Astrocyte (in vitro differentiated cells and primary cell): ENCODE data around the gene RHBDL3.

Experiments used
- EZH2 ChIP-seq: IDR thresholded peaks from 2 replicates; pipeline ENCODE4 v1.6.1; 2012; ENCODE audit warnings: mild to moderate bottlenecking, low read length, inconsistent platforms; ENCODE audit not compliant: insufficient read depth
- TF ChIP-seq, protein P1 (sequence below): IDR thresholded peaks from 2 replicates; pipeline ENCODE4 v1.5.1; 2011; ENCODE audit warnings: low read depth, mild to moderate bottlenecking, inconsistent platforms, low read length, moderate library complexity; ENCODE audit not compliant: insufficient read depth

DNA sequence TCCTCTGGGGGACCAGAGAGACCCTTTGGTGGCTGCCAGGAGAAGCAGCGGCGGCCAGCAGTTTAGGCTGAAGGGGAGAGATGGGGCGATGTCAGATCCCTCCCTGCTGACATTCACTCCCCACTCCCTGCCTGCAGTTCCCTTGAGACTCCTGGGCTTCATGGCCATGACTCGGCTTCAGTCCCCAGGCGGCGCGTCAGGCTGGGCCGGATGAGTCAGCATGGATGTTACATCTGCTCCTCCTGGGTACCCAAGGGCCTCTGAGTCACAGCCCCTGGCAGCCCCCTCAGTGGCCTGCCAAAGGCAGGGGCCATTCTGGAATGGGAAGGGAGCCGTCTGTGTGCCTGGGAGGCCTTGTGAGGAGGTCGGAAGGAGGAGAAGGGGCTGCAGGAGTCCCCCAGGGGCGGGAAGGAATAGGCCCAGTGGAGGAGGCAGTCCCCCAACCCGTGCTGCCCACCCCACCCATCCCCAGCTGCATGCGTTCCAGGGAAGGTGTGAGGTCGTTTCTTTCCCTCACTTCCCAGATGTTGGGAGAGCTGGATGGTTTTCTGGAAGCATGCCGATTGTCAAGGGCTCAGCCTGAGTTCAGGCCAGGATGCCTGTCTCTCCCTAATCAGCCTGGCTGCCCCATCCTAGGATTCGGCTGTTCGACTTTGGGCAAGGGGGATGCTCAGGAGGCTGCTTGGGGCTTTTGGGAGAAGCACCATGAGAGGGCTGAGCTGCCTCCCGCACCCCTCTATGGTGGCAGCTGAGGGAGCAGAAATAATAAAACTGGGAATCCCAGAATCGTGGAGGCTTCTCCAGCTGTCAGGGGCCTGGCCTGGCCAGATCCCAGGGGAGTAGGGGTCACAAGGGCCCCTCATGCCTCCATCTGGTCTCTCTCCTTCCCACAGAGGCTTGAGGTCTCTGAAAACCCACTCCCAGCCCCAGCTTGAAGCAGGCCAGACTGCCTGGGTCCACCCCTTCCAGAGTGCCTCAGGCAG is 9.7 kb downstream of the RHBDL3 start:
- TF ChIP-seq, protein P1, sequence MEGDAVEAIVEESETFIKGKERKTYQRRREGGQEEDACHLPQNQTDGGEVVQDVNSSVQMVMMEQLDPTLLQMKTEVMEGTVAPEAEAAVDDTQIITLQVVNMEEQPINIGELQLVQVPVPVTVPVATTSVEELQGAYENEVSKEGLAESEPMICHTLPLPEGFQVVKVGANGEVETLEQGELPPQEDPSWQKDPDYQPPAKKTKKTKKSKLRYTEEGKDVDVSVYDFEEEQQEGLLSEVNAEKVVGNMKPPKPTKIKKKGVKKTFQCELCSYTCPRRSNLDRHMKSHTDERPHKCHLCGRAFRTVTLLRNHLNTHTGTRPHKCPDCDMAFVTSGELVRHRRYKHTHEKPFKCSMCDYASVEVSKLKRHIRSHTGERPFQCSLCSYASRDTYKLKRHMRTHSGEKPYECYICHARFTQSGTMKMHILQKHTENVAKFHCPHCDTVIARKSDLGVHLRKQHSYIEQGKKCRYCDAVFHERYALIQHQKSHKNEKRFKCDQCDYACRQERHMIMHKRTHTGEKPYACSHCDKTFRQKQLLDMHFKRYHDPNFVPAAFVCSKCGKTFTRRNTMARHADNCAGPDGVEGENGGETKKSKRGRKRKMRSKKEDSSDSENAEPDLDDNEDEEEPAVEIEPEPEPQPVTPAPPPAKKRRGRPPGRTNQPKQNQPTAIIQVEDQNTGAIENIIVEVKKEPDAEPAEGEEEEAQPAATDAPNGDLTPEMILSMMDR: no peak
- TF ChIP-seq EZH2: no peak
